Lower leg skin (tissue), 4 donors: Measurements from ENCODE around the gene CA12. TPM values are rescaled to one million over a fixed set of nuclear protein-coding genes. Genes with fewer than 3 reads are reported as not detected.

Experiments
- DNase-seq, 2 donors: peaks; one replicate each; pipeline ENCODE4 v3.0.0-alpha.2; 2019; ENCODE audit warnings: low spot score in 2 of 2
- H3K4me3 ChIP-seq: fragments of 200-600 bp; sonication (generic); 2 replicates; pipeline ENCODE4 v1.5.1; 2017; ENCODE audit warnings: mild to moderate bottlenecking, low read depth; ENCODE audit not compliant: poor library complexity, severe bottlenecking
- POLR2A ChIP-seq, 2 donors: fragments of 450-650 bp; IDR thresholded peaks; one replicate each; pipeline ENCODE4 v1.6.1; 2016 to 2017; ENCODE audit warnings: antibody characterized with exemption in 2 of 2, mild to moderate bottlenecking in 1 of 2, moderate library complexity in 1 of 2
- WGBS, 2 donors: methylation state at CpG; one replicate each; pipeline ENCODE4 v1.1.5; 2018; 5-methylcytosine and 5-hydroxymethylcytosine counted together
- intact Hi-C: fragments of 100-400 bp; cut with DNase I; formaldehyde crosslinking; loops from one replicate; pipeline ENCODE4 v1.15.0; 2023; ENCODE audit warnings: low total_unique reads
- total RNA-seq, 4 donors: library from RNA; depleted of rRNA; stranded (reverse); fragments of >200 nt; gene quantifications; one replicate each; pipeline ENCODE4 v1.1.0, GENCODE V29; 2016
- TF ChIP-seq, protein P1 (sequence below), 3 donors: fragments of 450-650 bp; IDR thresholded peaks; one replicate each; pipeline ENCODE4 v1.5.1; 2016; ENCODE audit warnings: antibody characterized with exemption in 3 of 3, mild to moderate bottlenecking in 3 of 3, moderate library complexity in 2 of 3

The CA12 gene
- total RNA-seq, 4 donors from 2014 or later: 144 to 253 (median 213) TPM

DNA sequence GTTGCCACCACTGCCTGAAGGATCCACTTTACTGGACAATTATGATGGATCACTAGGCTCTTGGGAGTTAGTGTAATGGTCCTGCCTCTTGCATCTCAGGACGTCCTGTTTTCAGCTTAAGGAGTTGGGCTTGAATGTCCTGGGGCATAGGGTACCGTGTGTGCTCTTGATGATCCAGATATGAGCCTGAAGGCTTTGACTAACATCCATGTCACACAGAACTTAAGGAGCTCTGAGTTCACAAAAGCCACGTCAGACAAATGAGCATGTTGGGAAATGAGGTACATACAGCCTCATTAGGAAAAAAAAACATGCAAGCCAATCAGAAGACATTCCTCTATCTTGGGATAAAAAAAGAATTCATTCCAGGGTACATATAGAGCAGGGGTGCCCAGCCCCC, 40.8 kb downstream of the CA12 start:
- TF ChIP-seq, protein P1, sequence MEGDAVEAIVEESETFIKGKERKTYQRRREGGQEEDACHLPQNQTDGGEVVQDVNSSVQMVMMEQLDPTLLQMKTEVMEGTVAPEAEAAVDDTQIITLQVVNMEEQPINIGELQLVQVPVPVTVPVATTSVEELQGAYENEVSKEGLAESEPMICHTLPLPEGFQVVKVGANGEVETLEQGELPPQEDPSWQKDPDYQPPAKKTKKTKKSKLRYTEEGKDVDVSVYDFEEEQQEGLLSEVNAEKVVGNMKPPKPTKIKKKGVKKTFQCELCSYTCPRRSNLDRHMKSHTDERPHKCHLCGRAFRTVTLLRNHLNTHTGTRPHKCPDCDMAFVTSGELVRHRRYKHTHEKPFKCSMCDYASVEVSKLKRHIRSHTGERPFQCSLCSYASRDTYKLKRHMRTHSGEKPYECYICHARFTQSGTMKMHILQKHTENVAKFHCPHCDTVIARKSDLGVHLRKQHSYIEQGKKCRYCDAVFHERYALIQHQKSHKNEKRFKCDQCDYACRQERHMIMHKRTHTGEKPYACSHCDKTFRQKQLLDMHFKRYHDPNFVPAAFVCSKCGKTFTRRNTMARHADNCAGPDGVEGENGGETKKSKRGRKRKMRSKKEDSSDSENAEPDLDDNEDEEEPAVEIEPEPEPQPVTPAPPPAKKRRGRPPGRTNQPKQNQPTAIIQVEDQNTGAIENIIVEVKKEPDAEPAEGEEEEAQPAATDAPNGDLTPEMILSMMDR (IDR thresholded peaks at IDR 0.05): no peak
- TF ChIP-seq POLR2A (IDR thresholded peaks at IDR 0.05): no peak
- intact Hi-C loops: no loop called here
- 55 to 70% methylated on average over 3 of the region's 3 CpGs for WGBS, 2 donors
- no peak for DNase-seq
- no peak overlapping the region for H3K4me3 ChIP-seq

- 74 to 87% methylated on average over 8 of the region's 8 CpGs for WGBS, 2 donors
- intact Hi-C loops: no loop called here
- no peak for DNase-seq
- H3K4me3 ChIP-seq: no peak overlapping the region
- TF ChIP-seq, protein P1 (IDR thresholded peaks at IDR 0.05): no peak
- no peak for TF ChIP-seq POLR2A (IDR thresholded peaks at IDR 0.05)
Measured at GRCh38 chr15:63340353-63340752, 41.3 kb downstream of the CA12 start.

GRCh38 chr15:63339836-63340235, 41.8 kb downstream of the CA12 start:
- TF ChIP-seq, protein P1 (IDR thresholded peaks at IDR 0.05): no peak
- TF ChIP-seq POLR2A (IDR thresholded peaks at IDR 0.05): no peak
- intact Hi-C loops: no loop called here
- no peak overlapping the region for H3K4me3 ChIP-seq
- WGBS, 2 donors: 70 to 77% methylated on average over 1 of the region's 1 CpG
- DNase-seq: no peak

- TF ChIP-seq, protein P1 (IDR thresholded peaks at IDR 0.05): no peak
- no peak for TF ChIP-seq POLR2A (IDR thresholded peaks at IDR 0.05)
- intact Hi-C loops: no loop called here
- no peak overlapping the region for H3K4me3 ChIP-seq
- 71 to 83% methylated on average over 9 to 10 of the region's 10 CpGs for WGBS, 2 donors
- DNase-seq: no peak
Measured at GRCh38 chr15:63339006-63339766, 42.5 kb downstream of the CA12 start.

- no peak for DNase-seq
- intact Hi-C loops: no loop called here
- H3K4me3 ChIP-seq: no peak overlapping the region
- TF ChIP-seq, protein P1 (IDR thresholded peaks at IDR 0.05): no peak
- TF ChIP-seq POLR2A (IDR thresholded peaks at IDR 0.05): no peak
Measured at GRCh38 chr15:63338170-63338569, 43.5 kb downstream of the CA12 start.

- WGBS, 2 donors: 91 to 95% methylated on average over 4 of the region's 4 CpGs
- no peak overlapping the region for H3K4me3 ChIP-seq
- TF ChIP-seq, protein P1 (IDR thresholded peaks at IDR 0.05): no peak
- TF ChIP-seq POLR2A (IDR thresholded peaks at IDR 0.05): no peak
- DNase-seq: no peak
- intact Hi-C loops: no loop called here
Measured at GRCh38 chr15:63337046-63337445, 44.6 kb downstream of the CA12 start.
